A172 (cell line): Measurements from ENCODE around the gene ATAD1. TPM values are rescaled to one million over a fixed set of nuclear protein-coding genes. Genes with fewer than 3 reads are reported as not detected.

Experiments
- DNase-seq: peaks from one replicate; pipeline ENCODE4 v3.0.0-alpha.2; 2015; ENCODE audit warnings: low spot score
- total RNA-seq: library from RNA; depleted of rRNA; stranded (reverse); fragments of >200 nt; shearing (Covaris generic); gene quantifications from 2 replicates; pipeline ENCODE4 v1.2.3, GENCODE V29; 2014; rRNA removed

Gene ATAD1
- total RNA-seq, 1 experiment from 2014 or later: 62.9 TPM

DNA sequence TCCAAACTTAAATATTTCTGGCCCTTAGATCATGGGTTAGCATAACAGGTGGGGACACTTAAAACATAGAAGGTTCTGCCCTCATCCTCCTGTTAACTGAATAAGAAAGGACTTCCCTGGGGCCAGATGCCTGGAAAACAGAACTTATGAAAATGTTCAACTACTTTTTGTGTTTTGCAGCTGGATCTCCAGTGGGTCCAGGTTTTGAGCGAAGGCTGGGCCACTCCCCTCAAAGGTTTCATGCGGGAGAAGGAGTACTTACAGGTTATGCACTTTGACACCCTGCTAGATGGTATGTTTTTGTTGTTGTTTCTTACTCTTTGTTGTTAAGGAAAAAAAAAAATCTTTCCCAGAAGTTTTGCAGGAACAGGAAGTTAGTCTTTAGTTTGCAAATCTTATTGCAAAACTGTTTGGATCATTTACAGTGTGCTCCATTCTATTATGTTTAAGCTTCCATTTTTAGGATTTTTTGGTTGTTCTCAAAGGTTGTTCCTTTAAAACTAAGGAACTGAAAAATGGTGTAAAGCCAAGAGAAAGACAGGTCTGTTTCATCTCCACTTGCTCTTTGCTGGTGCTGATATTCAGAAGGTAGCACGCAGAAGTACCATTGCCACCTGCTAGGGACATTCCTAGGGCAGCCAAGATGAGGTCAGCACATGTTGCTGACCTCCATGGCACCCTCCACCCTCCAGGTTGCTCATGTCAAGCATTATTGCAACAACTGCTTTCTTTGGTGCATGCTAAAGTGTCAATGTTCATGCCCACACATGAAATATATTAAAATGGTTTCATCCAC is 102.3 kb downstream of the ATAD1 start:
- DNase-seq: no peak

DNA sequence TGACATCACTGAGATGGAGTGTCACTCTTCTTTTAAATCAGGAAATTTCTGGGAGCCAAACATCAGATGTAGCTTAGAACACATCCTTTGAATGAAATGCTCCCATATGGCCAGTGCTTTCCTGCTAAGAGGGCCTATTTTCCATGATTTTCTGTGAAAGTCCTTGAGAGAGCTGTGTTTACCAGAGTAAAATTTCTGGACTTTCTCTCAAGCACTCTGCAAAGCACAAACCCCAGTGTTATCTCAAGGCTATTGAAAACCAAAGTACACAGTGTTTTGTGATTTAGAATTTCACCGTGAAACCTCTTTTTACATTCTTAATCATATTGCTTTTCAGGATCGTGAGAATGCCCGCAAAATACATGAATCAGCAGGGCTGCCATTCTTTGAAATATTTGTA is 104.3 kb downstream of the ATAD1 start:
- DNase-seq: no peak

GRCh38 chr10:87712913-87713616 is 105.0 kb downstream of the ATAD1 start:
- no peak for DNase-seq

DNA sequence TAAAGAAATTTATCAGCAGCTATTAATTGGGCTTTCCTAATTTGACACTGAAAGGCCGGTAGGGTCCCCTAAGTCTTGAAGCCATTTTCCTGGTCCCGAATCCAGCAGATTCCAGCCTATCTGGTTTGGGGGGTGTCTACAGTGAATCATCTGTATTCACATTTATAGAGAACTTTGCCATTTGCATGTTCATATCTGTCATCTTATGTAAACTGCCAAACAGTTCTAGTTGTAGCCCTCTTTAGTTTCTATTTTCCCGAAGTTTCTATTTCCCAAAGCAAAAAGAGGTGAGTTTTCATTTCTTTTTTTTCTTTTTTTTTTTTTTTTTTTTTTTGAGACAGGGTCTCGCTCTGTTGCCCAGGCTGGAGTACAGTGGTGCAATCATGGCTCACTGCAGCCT is 110.8 kb downstream of the ATAD1 start:
- DNase-seq: no peak

- no peak for DNase-seq
Observed at GRCh38 chr10:87706731-87707130, 111.3 kb downstream of the ATAD1 start.

- peak; percentile 26 for DNase-seq
Observed at GRCh38 chr10:87705339-87705738, 112.7 kb downstream of the ATAD1 start.

DNA sequence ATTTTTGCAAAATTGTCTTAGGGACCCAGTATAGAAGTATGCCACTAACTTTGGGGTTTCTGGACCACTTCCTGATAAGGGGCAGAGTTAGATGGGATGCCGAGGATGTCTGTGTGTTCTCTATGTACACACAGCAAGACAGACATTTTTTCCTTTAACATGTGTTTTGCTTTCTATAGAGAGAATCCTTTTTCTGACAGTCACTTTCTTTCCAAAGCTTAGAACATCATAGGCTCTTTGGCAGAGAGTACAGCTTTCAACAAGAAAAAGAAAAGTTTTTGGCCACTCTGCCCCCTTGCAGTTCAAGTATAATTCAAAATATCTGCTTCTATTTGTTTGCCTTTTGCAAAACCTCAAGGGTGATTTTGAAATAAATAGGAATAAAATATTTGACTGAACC is 114.3 kb downstream of the ATAD1 start:
- DNase-seq: no peak

DNA sequence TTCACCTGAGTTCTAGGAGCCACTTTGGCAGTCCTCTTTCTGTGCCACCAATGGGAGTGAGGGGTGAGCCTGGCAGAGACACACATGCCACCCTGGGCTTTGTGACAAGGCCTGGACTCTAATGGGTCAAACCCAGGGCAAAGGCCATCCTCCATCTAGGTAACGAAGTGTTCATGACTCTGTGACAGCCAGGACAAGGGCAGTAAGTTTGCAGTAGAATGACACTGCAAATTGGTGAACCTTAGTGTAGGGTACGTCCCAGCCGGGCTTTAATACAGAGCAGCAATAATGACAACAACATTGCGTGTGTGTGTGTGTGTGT is 115.1 kb downstream of the ATAD1 start:
- no peak for DNase-seq

DNA sequence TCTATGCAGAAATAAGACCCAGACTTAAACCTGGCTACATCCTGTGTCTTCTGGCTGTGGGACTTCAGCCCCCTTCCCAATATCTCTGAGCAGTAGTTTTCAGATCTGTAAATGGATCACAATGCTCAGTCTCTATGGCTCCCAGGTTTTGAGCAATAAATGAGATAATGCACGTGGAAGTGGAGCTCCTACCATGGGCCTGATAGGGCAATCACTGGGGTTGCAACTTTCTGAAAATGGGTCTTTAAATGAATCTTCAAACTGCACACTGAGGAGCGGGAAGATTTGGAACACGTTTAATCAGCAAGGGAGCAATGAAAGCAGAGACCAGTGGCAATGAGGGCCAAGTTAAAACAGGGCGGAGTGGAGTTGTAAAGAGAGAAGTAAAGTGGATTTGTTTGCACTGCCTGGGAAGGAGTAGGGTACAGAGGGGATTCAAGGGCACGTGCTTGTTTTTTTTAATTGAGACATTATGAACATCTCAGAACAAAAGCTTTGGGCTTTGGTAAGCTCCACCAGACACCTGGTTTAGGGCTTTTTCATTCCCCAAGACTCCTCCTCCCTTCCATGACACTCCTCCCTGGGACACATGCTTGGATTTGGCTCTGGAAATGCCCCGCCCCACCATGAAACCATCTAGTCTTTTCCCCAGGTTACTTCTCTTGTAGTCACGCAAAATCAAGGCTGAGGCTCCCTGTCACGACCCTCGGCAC is 115.6 kb downstream of the ATAD1 start:
- no peak for DNase-seq

Other genes starting within 250 kb of the ATAD1 start
- 39.3 and 40.4 TPM in 2 replicates for gene PAPSS2, start 158.3 kb downstream of the ATAD1 start, total RNA-seq
- 0.41 and 0.43 TPM in 2 replicates for gene KLLN, start 45.3 kb upstream of the ATAD1 start, total RNA-seq
- 11.3 and 11.6 TPM in 2 replicates for gene PTEN, start 45.4 kb upstream of the ATAD1 start, total RNA-seq